Stomach (tissue), 4 donors: Measurements from ENCODE around the gene CYP4F3.
"Not testable (repeated sequence)": the region's sequence is repeated elsewhere in the genome, so short reads cannot be mapped to it uniquely, and the experiment has no call there.

Experiments used
- EP300 ChIP-seq: sonication (generic); formaldehyde crosslinking; IDR thresholded peaks from one replicate; pipeline ENCODE4 v1.6.1; 2017; ENCODE audit warnings: antibody characterized with exemption
- POLR2A ChIP-seq, 4 donors: fragments of 450-650 bp; IDR thresholded peaks; one replicate each; pipeline ENCODE4 v1.6.1; 2016; ENCODE audit warnings: antibody characterized with exemption in 4 of 4, control low read depth in 2 of 4, mild to moderate bottlenecking in 1 of 4, moderate library complexity in 1 of 4
- POLR2AphosphoS5 ChIP-seq, 3 donors: sonication (generic); formaldehyde crosslinking; IDR thresholded peaks; one replicate each; pipeline ENCODE4 v1.6.1; 2016; ENCODE audit warnings: antibody characterized with exemption in 3 of 3
- TF ChIP-seq, protein P1 (sequence below), 7 experiments: fragments of 450-650 bp in 4 of 7; fragments of 200-600 bp in 3 of 7; sonication (generic) in 3 of 7; IDR thresholded peaks; one replicate each; pipeline ENCODE4 v1.5.1; 2016 to 2019; ENCODE audit warnings: antibody characterized with exemption in 7 of 7, control low read depth in 2 of 7, mild to moderate bottlenecking in 1 of 7

DNA sequence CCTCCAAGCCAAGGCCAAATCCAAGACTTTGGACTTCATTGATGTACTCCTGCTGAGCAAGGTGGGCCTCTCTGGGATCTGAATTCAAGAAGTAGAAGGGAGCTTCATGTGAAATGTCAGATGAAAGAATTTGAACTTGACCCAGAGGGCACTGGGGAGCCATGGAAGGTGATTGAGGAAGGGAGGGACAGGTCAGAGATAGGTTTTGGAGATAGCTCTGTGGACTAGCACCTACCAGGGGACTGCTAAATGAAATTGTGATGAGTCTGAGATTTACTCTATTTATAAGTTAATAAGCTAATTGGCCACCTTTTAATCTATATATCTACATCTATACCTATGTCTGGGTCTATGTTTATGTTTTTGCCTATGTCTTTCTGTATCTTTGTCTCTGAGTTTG is 9.4 kb downstream of the CYP4F3 start:
- TF ChIP-seq POLR2AphosphoS5 (IDR thresholded peaks at IDR 0.05); POLR2A (IDR thresholded peaks at IDR 0.05); EP300: not testable (repeated sequence)
- TF ChIP-seq, protein P1, sequence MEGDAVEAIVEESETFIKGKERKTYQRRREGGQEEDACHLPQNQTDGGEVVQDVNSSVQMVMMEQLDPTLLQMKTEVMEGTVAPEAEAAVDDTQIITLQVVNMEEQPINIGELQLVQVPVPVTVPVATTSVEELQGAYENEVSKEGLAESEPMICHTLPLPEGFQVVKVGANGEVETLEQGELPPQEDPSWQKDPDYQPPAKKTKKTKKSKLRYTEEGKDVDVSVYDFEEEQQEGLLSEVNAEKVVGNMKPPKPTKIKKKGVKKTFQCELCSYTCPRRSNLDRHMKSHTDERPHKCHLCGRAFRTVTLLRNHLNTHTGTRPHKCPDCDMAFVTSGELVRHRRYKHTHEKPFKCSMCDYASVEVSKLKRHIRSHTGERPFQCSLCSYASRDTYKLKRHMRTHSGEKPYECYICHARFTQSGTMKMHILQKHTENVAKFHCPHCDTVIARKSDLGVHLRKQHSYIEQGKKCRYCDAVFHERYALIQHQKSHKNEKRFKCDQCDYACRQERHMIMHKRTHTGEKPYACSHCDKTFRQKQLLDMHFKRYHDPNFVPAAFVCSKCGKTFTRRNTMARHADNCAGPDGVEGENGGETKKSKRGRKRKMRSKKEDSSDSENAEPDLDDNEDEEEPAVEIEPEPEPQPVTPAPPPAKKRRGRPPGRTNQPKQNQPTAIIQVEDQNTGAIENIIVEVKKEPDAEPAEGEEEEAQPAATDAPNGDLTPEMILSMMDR (IDR thresholded peaks at IDR 0.05): not testable (repeated sequence)
